Osteoblast (primary cell): ENCODE results near the gene PHLDB3. TPM values are rescaled to one million over a fixed set of nuclear protein-coding genes. Genes with fewer than 3 reads are reported as not detected.

ENCODE experiments used
- total RNA-seq: library from RNA; depleted of rRNA; stranded (reverse); fragments of >200 nt; gene quantifications from 2 replicates; pipeline ENCODE4 v1.2.3, GENCODE V29; 2012

PHLDB3 gene
- total RNA-seq, 1 donor: 10.9 TPM

Other genes with a start within 250 kb of the PHLDB3 start
- not detected in 2 replicates for gene PSG9, start 235.2 kb downstream of the PHLDB3 start, total RNA-seq
- under 0.01 TPM in 1 of 2 replicates, not detected in the other for gene CD177, start 151.1 kb downstream of the PHLDB3 start, total RNA-seq
- gene TEX101, start 89.9 kb downstream of the PHLDB3 start, total RNA-seq: not detected in 2 replicates
- gene LYPD3, start 39.1 kb downstream of the PHLDB3 start, total RNA-seq: 0.88 TPM in 1 of 2 replicates, not detected in the other
- gene ETHE1, start 22.5 kb upstream of the PHLDB3 start, total RNA-seq: 42.7 and 52.1 TPM in 2 replicates
- gene ZNF575, start 28.4 kb upstream of the PHLDB3 start, total RNA-seq: 0.29 and 0.72 TPM in 2 replicates
- 21.4 and 22.7 TPM in 2 replicates for gene XRCC1, start 70.8 kb upstream of the PHLDB3 start, total RNA-seq
- 0.72 and 2.9 TPM in 2 replicates for gene PINLYP, start 71.1 kb upstream of the PHLDB3 start, total RNA-seq
- gene IRGQ, start 91.4 kb upstream of the PHLDB3 start, total RNA-seq: 18.9 and 23.2 TPM in 2 replicates
- 7.4 and 9.4 TPM in 2 replicates for gene ZNF576, start 91.8 kb upstream of the PHLDB3 start, total RNA-seq
- gene SRRM5, start 107.3 kb upstream of the PHLDB3 start, total RNA-seq: under 0.01 TPM in 1 of 2 replicates, not detected in the other
- 31.5 and 37.3 TPM in 2 replicates for gene ZNF428, start 114.9 kb upstream of the PHLDB3 start, total RNA-seq
- gene CADM4, start 135.1 kb upstream of the PHLDB3 start, total RNA-seq: 1.2 and 1.4 TPM in 2 replicates
- gene PLAUR, start 165.4 kb upstream of the PHLDB3 start, total RNA-seq: 52.5 and 62.2 TPM in 2 replicates
- not detected in 2 replicates for gene IRGC, start 211.3 kb upstream of the PHLDB3 start, total RNA-seq